ENCODE measurements around the gene ZNF141. TPM values are rescaled to one million over a fixed set of nuclear protein-coding genes. Genes with fewer than 3 reads are reported as not detected.
"Not testable (repeated sequence)": the region's sequence is repeated elsewhere in the genome, so short reads cannot be mapped to it uniquely, and the experiment has no call there.

Gene ZNF141
- 11.0 TPM for total RNA-seq

- DNase-seq (ENCODE audit: low read depth in 2 of 3, low spot score in 2 of 3), result peak; percentile 73 to 98 (median 96)
These were observed at the start of gene ZNF141 for GRCh38 chr4:337143-337931. ZNF141 (plus strand) TSS chr4:337814; CDS start chr4:337984, 170 bp downstream.

GRCh38 chr4:288891-289290 is 48.7 kb upstream of the ZNF141 start:
- DNase-seq (ENCODE audit: low read depth in 2 of 3, low spot score in 2 of 3), result no peak

GRCh38 chr4:294732-295131 is 42.9 kb upstream of the ZNF141 start:
- no peak for DNase-seq (ENCODE audit: low read depth in 2 of 3, low spot score in 2 of 3)

- DNase-seq (ENCODE audit: low read depth in 2 of 3, low spot score in 2 of 3), result no peak
These were observed 35.2 kb upstream of the ZNF141 start for GRCh38 chr4:302381-302780.

- not testable (repeated sequence) for DNase-seq (ENCODE audit: low read depth in 2 of 3, low spot score in 2 of 3)
These were observed 33.1 kb upstream of the ZNF141 start for GRCh38 chr4:304516-304915.

GRCh38 chr4:304969-305680 is 32.5 kb upstream of the ZNF141 start, which contains the start of gene ZNF732:
ZNF732 (minus strand) TSS chr4:305474; CDS start chr4:305310, 164 bp downstream.
- peak in 2 of 3 donors; percentile 17 to 28 for DNase-seq (ENCODE audit: low read depth in 2 of 3, low spot score in 2 of 3)

- DNase-seq (ENCODE audit: low read depth in 2 of 3, low spot score in 2 of 3), result peak in 2 of 3 donors; percentile 82 to 94
These were observed 31.1 kb upstream of the ZNF141 start for GRCh38 chr4:306551-306961.

- DNase-seq (ENCODE audit: low read depth in 2 of 3, low spot score in 2 of 3), result peak in 1 of 3 donors; percentile 39
These were observed 27.8 kb upstream of the ZNF141 start for GRCh38 chr4:309807-310206.

GRCh38 chr4:314296-314903 is 23.2 kb upstream of the ZNF141 start:
- no peak for DNase-seq (ENCODE audit: low read depth in 2 of 3, low spot score in 2 of 3)

GRCh38 chr4:328729-329128 is 8.9 kb upstream of the ZNF141 start:
- no peak for DNase-seq (ENCODE audit: low read depth in 2 of 3, low spot score in 2 of 3)

- DNase-seq (ENCODE audit: low read depth in 2 of 3, low spot score in 2 of 3), result no peak
These were observed 2.1 kb upstream of the ZNF141 start for GRCh38 chr4:335515-335914.

GRCh38 chr4:336099-336892 is 1.3 kb upstream of the ZNF141 start:
- peak in 2 of 3 donors; percentile 9 to 16 for DNase-seq (ENCODE audit: low read depth in 2 of 3, low spot score in 2 of 3)

GRCh38 chr4:336893-337142 is 796 bp upstream of the ZNF141 start:
- peak in 1 of 3 donors; percentile 16 for DNase-seq (ENCODE audit: low read depth in 2 of 3, low spot score in 2 of 3)

GRCh38 chr4:337932-338758 is 531 bp downstream of the ZNF141 start:
- peak; percentile 36 to 67 (median 65) for DNase-seq (ENCODE audit: low read depth in 2 of 3, low spot score in 2 of 3)

GRCh38 chr4:338759-339097 is 1.1 kb downstream of the ZNF141 start:
- no peak for DNase-seq (ENCODE audit: low read depth in 2 of 3, low spot score in 2 of 3)

- peak in 1 of 3 donors; percentile 20 for DNase-seq (ENCODE audit: low read depth in 2 of 3, low spot score in 2 of 3)
These were observed 2.4 kb downstream of the ZNF141 start for GRCh38 chr4:340011-340410.

- no peak for DNase-seq (ENCODE audit: low read depth in 2 of 3, low spot score in 2 of 3)
These were observed 35.6 kb downstream of the ZNF141 start for GRCh38 chr4:373062-373839.

- DNase-seq (ENCODE audit: low read depth in 2 of 3, low spot score in 2 of 3), result no peak
These were observed 36.9 kb downstream of the ZNF141 start for GRCh38 chr4:374298-375160.
